ENCODE results near the gene STIM1. TPM values are rescaled to one million over a fixed set of nuclear protein-coding genes. Genes with fewer than 3 reads are reported as not detected.
"Not testable (repeated sequence)": the region's sequence is repeated elsewhere in the genome, so short reads cannot be mapped to it uniquely, and the experiment has no call there.

The STIM1 gene
- total RNA-seq, 2 experiments from 2014 or later: 62.9 to 68.5 TPM

DNA sequence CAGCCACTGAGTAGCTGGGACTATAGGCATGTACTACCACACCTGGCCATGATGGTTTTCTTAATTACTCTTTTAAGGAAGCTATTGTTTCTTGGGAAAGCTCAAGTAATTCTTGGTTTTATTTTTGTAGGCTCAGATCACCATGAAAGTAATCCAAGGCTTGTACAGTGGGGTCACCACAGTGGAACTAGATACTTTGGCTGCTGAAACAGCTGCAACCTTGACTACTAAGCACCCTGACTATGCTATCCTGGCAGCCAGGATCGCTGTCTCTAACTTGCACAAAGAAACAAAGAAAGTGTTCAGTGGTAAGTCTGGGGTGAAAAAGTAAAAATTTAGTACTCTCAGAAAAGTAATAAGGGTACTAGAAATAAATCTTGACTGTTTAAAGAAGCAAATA lies 250.5 kb downstream of the STIM1 start:
- H3K4me3 Mint-ChIP-seq: no peak overlapping the region
- H3K9me3 Mint-ChIP-seq: no peaks in the 10 kb centered on the region
- intact Hi-C loops (cut with micrococcal nuclease): no loop called here
- no peak for DNase-seq
- H3K36me3 Mint-ChIP-seq (ENCODE audit: low read depth): peaks cover 44% of the 10 kb centered on the region
- CTCF ChIA-PET: no interaction called here
- H3K4me1 Mint-ChIP-seq (ENCODE audit: low read depth): peaks cover 12% of the 10 kb centered on the region
- H3K27ac Mint-ChIP-seq: no peak overlapping the region
- H3K27me3 Mint-ChIP-seq (ENCODE audit: low read depth): no peaks in the 10 kb centered on the region

DNA sequence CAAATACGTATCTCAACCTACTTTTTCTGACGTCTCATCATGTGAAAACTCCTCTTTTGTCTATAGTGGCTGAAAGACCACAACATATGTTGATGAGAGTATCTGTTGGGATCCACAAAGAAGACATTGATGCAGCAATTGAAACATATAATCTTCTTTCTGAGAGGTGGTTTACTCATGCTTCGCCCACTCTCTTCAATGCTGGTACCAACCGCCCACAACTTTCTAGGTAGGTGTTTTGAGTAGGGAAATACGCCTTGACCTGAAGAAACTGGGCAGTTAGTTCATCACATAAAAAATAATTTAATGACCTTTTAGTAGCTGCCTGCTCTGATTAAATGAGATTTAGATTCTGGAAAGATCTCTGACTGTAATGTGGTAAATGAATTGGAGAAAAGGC lies 256.4 kb downstream of the STIM1 start:
- Mint-ChIP-seq H3K4me1 (ENCODE audit: low read depth) (peaks cover 4% of the 10 kb centered on the region), H3K36me3 (ENCODE audit: low read depth) (peaks cover 47% of the 10 kb centered on the region)

DNA sequence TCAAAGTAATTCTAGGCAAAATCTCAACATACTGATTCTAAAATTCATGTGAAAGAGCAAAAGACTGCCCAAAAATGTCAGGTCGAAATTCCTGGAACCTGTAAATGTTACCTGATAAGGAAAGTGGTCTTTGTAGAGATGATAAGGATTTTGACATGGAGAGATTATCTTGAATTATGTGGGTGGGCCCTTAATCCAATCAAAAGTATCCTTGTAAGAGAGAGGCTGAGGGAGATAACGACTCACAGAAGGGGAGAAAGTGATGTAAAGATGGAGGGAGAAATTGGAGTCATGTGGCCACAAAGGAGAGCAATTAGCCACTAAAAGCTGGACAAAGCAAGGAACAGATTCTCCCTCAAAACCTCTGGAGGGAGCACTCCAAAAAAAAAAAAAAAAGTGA lies 259.7 kb downstream of the STIM1 start:
- peaks cover 12% of the 10 kb centered on the region for H3K4me1 Mint-ChIP-seq (ENCODE audit: low read depth)
- H3K27me3 Mint-ChIP-seq (ENCODE audit: low read depth): no peaks in the 10 kb centered on the region
- H3K4me3 Mint-ChIP-seq: no peak overlapping the region
- no peak overlapping the region for H3K27ac Mint-ChIP-seq
- CTCF ChIA-PET: no interaction called here
- H3K36me3 Mint-ChIP-seq (ENCODE audit: low read depth): peaks cover 45% of the 10 kb centered on the region
- H3K9me3 Mint-ChIP-seq: no peaks in the 10 kb centered on the region
- DNase-seq: no peak
- intact Hi-C loops (cut with micrococcal nuclease): no loop called here

More for the DNA sequence above, 256.4 kb downstream of the STIM1 start:
- CTCF ChIA-PET: no interaction called here
- intact Hi-C loops (cut with micrococcal nuclease): no loop called here
- Mint-ChIP-seq H3K27ac (no peak overlapping the region), H3K27me3 (ENCODE audit: low read depth) (no peaks in the 10 kb centered on the region), H3K4me3 (no peak overlapping the region), H3K9me3 (no peaks in the 10 kb centered on the region)
- DNase-seq: no peak

DNA sequence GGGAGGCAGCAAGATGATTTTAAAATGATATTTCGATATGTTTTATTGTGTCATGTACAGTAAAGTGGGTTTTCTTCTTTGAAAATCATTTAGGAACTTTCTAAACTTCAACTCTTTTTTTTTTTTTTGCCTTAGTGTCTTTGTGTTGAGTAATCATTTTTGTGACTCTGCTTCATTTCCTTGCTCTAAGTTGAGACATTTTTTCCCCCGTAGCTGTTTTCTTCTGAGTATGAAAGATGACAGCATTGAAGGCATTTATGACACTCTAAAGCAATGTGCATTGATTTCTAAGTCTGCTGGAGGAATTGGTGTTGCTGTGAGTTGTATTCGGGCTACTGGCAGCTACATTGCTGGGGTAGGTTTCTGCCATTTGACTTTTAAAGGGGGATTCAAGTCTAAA lies 262.6 kb downstream of the STIM1 start:
- Mint-ChIP-seq H3K4me3 (no peak overlapping the region), H3K36me3 (ENCODE audit: low read depth) (peaks cover 55% of the 10 kb centered on the region), H3K4me1 (ENCODE audit: low read depth) (peaks cover 12% of the 10 kb centered on the region), H3K27ac (no peak overlapping the region), H3K27me3 (ENCODE audit: low read depth) (no peaks in the 10 kb centered on the region), H3K9me3 (no peaks in the 10 kb centered on the region)
- intact Hi-C loops (cut with micrococcal nuclease): no loop called here
- CTCF ChIA-PET: no interaction called here
- DNase-seq: no peak

DNA sequence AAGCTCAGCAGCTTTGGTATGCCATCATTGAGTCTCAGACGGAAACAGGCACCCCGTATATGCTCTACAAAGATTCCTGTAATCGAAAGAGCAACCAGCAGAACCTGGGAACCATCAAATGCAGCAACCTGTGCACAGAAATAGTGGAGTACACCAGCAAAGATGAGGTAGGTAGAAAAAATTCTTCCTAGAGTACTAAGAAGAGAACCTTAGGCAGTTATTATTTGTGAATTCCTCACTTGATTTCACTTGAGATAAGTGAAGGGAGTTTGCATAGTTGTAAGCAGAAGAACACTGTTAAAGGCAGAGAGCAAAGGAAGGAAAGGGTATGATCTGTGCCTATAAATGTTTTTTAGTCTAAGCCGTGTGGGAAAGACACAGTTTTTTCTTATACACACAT lies 267.8 kb downstream of the STIM1 start:
- Mint-ChIP-seq H3K27me3 (ENCODE audit: low read depth) (no peaks in the 10 kb centered on the region), H3K36me3 (ENCODE audit: low read depth) (peaks cover 70% of the 10 kb centered on the region), H3K9me3 (no peaks in the 10 kb centered on the region), H3K4me1 (ENCODE audit: low read depth) (peaks cover 3% of the 10 kb centered on the region), H3K27ac (no peak overlapping the region), H3K4me3 (no peak overlapping the region)
- CTCF ChIA-PET: no interaction called here
- intact Hi-C loops (cut with micrococcal nuclease): no loop called here
- DNase-seq: no peak

DNA sequence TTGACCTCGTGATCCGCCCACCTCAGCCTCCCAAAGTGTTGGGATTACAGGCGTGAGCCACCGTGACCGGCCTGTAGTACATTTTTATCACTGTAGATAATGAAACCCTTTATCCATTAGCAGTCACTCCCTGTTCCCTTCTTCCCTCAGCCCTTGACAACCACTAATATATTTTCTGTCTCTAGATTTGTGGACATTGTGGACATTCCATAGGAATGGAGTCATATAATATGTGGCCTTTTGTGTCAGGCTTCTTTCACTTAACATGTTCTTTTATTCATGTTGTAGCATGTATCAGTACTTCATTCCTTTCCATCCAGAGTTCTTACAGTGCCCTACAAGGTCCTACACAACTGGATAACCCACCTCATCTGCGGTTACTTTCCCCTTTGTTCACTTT lies 269.7 kb downstream of the STIM1 start:
- Mint-ChIP-seq H3K36me3 (ENCODE audit: low read depth) (peaks cover 67% of the 10 kb centered on the region), H3K4me1 (ENCODE audit: low read depth) (no peaks in the 10 kb centered on the region), H3K4me3 (no peak overlapping the region), H3K9me3 (no peaks in the 10 kb centered on the region), H3K27ac (no peak overlapping the region), H3K27me3 (ENCODE audit: low read depth) (no peaks in the 10 kb centered on the region)
- intact Hi-C loops (cut with micrococcal nuclease): no loop called here
- DNase-seq: no peak
- CTCF ChIA-PET: interaction anchor here (0.6 kb wide), 2 partner anchors 8 to 319 kb away, joined by 3 to 4 read pairs; no protein-coding TSS in a partner anchor

DNA sequence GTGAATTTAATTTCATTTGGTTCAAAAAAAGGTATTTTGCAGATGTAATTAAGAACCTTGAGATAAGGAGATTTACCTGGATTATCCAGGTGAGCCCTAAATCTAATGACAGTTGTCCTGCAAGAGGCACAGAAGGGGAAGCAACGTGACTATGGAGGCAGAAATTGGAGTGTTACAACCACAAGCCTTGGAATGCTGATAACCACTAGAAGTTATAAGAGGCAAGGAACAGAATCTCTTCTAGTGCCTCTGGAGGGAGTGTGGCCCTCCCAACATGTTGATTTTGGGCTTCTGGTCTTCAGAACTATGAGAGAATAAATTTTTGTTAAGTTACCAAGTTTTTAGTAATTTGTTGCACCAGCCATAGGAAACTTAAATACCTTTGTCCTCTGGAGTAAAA lies 271.9 kb downstream of the STIM1 start:
- Mint-ChIP-seq H3K27ac (no peak overlapping the region), H3K27me3 (ENCODE audit: low read depth) (no peaks in the 10 kb centered on the region), H3K36me3 (ENCODE audit: low read depth) (peaks cover 65% of the 10 kb centered on the region), H3K9me3 (no peaks in the 10 kb centered on the region), H3K4me3 (no peak overlapping the region), H3K4me1 (ENCODE audit: low read depth) (no peaks in the 10 kb centered on the region)
- intact Hi-C loops (cut with micrococcal nuclease): no loop called here
- CTCF ChIA-PET: no interaction called here
- DNase-seq: no peak

DNA sequence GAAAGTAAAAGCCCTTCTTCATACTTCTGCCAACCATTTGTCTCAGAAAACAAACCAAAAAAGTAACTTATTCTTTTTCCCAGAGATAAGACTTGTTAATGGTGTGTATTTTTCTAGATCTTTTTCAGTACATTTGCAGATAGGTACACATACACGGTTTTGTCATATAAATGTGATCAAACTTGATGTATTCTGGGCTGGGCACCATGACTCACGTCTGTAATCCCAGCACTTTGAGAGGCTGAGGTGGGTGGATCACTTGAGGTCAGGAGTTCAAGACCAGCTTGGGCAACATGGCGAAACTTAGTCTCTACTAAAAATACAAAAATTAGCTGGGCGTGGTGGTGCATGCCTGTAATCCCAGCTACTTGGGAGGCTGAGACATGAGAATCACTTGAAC lies 274.8 kb downstream of the STIM1 start:
- H3K36me3 Mint-ChIP-seq (ENCODE audit: low read depth): peaks cover 67% of the 10 kb centered on the region
- CTCF ChIA-PET: interaction anchor here (0.5 kb wide), 1 partner anchor 65 kb away, joined by 3 read pairs; no protein-coding TSS in a partner anchor
- H3K4me1 Mint-ChIP-seq (ENCODE audit: low read depth); DNase-seq; intact Hi-C loops (cut with micrococcal nuclease); H3K9me3 Mint-ChIP-seq; H3K27me3 Mint-ChIP-seq (ENCODE audit: low read depth); H3K4me3 Mint-ChIP-seq: not testable (repeated sequence)
- peak overlapping the region; percentile 53 for H3K27ac Mint-ChIP-seq

DNA sequence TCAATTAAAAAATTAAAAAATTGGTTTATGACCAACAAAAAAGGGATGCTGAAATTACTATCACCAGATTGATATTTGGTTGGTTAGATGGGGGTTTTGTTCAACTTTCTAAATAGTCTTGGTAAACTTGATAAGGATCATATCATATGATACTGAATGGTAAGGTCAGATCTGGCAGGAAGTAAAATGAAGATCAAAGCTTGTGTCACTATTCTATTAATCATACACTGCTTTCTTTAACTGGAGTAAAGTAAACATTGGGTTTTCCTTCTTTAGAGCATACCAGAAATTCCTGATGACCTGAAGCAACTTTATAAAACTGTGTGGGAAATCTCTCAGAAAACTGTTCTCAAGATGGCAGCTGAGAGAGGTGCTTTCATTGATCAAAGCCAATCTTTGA lies 279.3 kb downstream of the STIM1 start:
- no peaks in the 10 kb centered on the region for H3K4me1 Mint-ChIP-seq (ENCODE audit: low read depth)
- H3K4me3 Mint-ChIP-seq: no peak overlapping the region
- intact Hi-C loops (cut with micrococcal nuclease): no loop called here
- peaks cover 11% of the 10 kb centered on the region for H3K9me3 Mint-ChIP-seq
- DNase-seq: no peak
- CTCF ChIA-PET: interaction anchor here (1.3 kb wide), 1 partner anchor 62 kb away, joined by 3 read pairs; no protein-coding TSS in a partner anchor
- peaks cover 68% of the 10 kb centered on the region for H3K36me3 Mint-ChIP-seq (ENCODE audit: low read depth)
- H3K27ac Mint-ChIP-seq: no peak overlapping the region
- H3K27me3 Mint-ChIP-seq (ENCODE audit: low read depth): no peaks in the 10 kb centered on the region

DNA sequence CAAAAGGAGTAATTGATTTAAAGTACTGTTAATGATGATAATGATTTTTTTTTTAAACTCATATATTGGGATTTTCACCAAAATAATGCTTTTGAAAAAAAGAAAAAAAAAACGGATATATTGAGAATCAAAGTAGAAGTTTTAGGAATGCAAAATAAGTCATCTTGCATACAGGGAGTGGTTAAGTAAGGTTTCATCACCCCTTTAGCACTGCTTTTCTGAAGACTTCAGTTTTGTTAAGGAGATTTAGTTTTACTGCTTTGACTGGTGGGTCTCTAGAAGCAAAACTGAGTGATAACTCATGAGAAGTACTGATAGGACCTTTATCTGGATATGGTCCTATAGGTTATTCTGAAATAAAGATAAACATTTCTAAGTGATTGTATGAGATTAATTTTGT lies 283.0 kb downstream of the STIM1 start:
- no peaks in the 10 kb centered on the region for H3K27me3 Mint-ChIP-seq (ENCODE audit: low read depth)
- no peak overlapping the region for H3K27ac Mint-ChIP-seq
- intact Hi-C loops (cut with micrococcal nuclease): no loop called here
- no peak overlapping the region for H3K4me3 Mint-ChIP-seq
- CTCF ChIA-PET: no interaction called here
- H3K36me3 Mint-ChIP-seq (ENCODE audit: low read depth): peaks cover 81% of the 10 kb centered on the region
- H3K9me3 Mint-ChIP-seq: peaks cover 18% of the 10 kb centered on the region
- DNase-seq: no peak
- H3K4me1 Mint-ChIP-seq (ENCODE audit: low read depth): no peaks in the 10 kb centered on the region

DNA sequence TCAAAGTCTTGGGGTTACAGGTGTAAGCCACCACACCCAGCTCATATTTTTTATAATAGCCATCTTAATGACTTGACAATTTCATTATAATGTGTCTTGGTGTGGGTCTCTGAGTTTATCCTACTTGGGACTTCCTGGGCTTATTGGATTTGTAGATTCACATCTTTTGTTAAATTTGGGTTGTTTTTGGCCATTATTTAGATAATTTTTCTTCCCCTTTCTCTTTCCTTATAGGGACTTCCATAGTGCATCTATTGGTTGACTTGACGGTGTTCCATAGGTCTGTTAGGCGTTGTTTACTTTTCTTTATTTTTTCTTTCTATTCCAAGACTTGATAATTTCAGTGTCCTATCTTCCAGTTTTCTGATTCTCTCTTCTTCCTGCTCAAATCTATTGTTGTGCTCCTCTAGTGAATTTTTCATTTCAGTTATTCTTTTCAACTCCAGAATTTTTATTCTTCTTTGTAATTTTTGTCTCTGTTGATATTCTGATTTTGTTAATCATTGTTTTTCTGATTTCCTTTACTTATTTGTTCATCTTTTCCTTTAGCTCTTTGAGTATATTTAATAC lies 284.7 kb downstream of the STIM1 start:
- H3K4me3 Mint-ChIP-seq: no peak overlapping the region
- peaks cover 18% of the 10 kb centered on the region for H3K9me3 Mint-ChIP-seq
- H3K27me3 Mint-ChIP-seq (ENCODE audit: low read depth): no peaks in the 10 kb centered on the region
- intact Hi-C loops (cut with micrococcal nuclease): no loop called here
- CTCF ChIA-PET: interaction anchor here (0.6 kb wide), 1 partner anchor 490 kb away, joined by 3 read pairs; no protein-coding TSS in a partner anchor
- no peak for DNase-seq
- peaks cover 68% of the 10 kb centered on the region for H3K36me3 Mint-ChIP-seq (ENCODE audit: low read depth)
- no peak overlapping the region for H3K27ac Mint-ChIP-seq
- H3K4me1 Mint-ChIP-seq (ENCODE audit: low read depth): no peaks in the 10 kb centered on the region

Data from activated naive CD4-positive, alpha-beta T cell treated with anti-CD3 and anti-CD28 coated beads for 36 hours (primary cell).